Hepatocyte (in vitro differentiated cells): Measurements from ENCODE around the gene SNX17. TPM values are rescaled to one million over a fixed set of nuclear protein-coding genes. Genes with fewer than 3 reads are reported as not detected.

Experiments used
- DNase-seq: peaks from one replicate; pipeline ENCODE4 v3.0.0-alpha.2; 2016; ENCODE audit warnings: low spot score
- H2AFZ ChIP-seq: fragments of 200-600 bp; sonication (generic); 2 replicates; pipeline ENCODE4 v1.6.0; 2016; ENCODE audit warnings: antibody characterized with exemption, mild to moderate bottlenecking
- H3K27ac ChIP-seq: fragments of 200-600 bp; sonication (generic); 2 replicates; pipeline ENCODE4 v1.5.1; 2016; ENCODE audit warnings: mild to moderate bottlenecking
- H3K27me3 ChIP-seq: fragments of 200-600 bp; sonication (generic); 2 replicates; pipeline ENCODE4 v1.6.1; 2016
- H3K36me3 ChIP-seq: fragments of 200-600 bp; sonication (generic); replicated peaks from 2 replicates; pipeline ENCODE4 v1.5.1; 2016; ENCODE audit warnings: low read depth; ENCODE audit not compliant: insufficient read depth
- H3K4me1 ChIP-seq: fragments of 200-600 bp; sonication (generic); 2 replicates; pipeline ENCODE4 v1.5.1; 2016; ENCODE audit warnings: mild to moderate bottlenecking, moderate library complexity; ENCODE audit not compliant: insufficient read depth
- H3K4me2 ChIP-seq: fragments of 200-600 bp; sonication (generic); 2 replicates; pipeline ENCODE4 v1.6.0; 2016
- H3K4me3 ChIP-seq: fragments of 200-600 bp; sonication (generic); 2 replicates; pipeline ENCODE4 v1.5.1; 2016; ENCODE audit warnings: mild to moderate bottlenecking
- H3K79me2 ChIP-seq: fragments of 200-600 bp; sonication (generic); 2 replicates; pipeline ENCODE4 v1.6.0; 2017; ENCODE audit warnings: mild to moderate bottlenecking
- H3K9me2 ChIP-seq: fragments of 200-600 bp; sonication (generic); replicated peaks from 2 replicates; pipeline ENCODE4 v1.6.0; 2017; ENCODE audit warnings: mild to moderate bottlenecking; ENCODE audit not compliant: insufficient read depth
- H3K9me3 ChIP-seq: fragments of 200-600 bp; sonication (generic); 2 replicates; pipeline ENCODE4 v1.5.1; 2016; ENCODE audit warnings: low read depth, mild to moderate bottlenecking
- H4K20me1 ChIP-seq: fragments of 200-600 bp; sonication (generic); 2 replicates; pipeline ENCODE4 v1.6.0; 2016; ENCODE audit warnings: mild to moderate bottlenecking; ENCODE audit not compliant: insufficient read depth, poor library complexity, severe bottlenecking
- CTCF ChIP-seq: fragments of 200-600 bp; sonication (generic); IDR thresholded peaks from 2 replicates; pipeline ENCODE4 v1.5.1; 2016; ENCODE audit warnings: antibody characterized with exemption, mild to moderate bottlenecking; ENCODE audit not compliant: poor library complexity
- EZH2 ChIP-seq: fragments of 200-600 bp; sonication (generic); IDR thresholded peaks from 2 replicates; pipeline ENCODE4 v1.6.1; 2016; ENCODE audit warnings: antibody characterized with exemption, mild to moderate bottlenecking, borderline replicate concordance
- EZH2phosphoT487 ChIP-seq: fragments of 200-600 bp; sonication (generic); IDR thresholded peaks from one replicate; pipeline ENCODE4 v1.6.1; 2018; ENCODE audit warnings: antibody characterized with exemption, mild to moderate bottlenecking, low read depth, moderate library complexity; ENCODE audit not compliant: unreplicated experiment, severe bottlenecking
- WGBS: methylation state at CpG from one replicate; pipeline ENCODE4 v1.1.6; 2016; ENCODE audit warnings: low lambda C conversion rate; ENCODE audit errors: missing lambda C conversion rate; 5-methylcytosine and 5-hydroxymethylcytosine counted together
- polyA plus RNA-seq: library from polyadenylated mRNA; unstranded; fragments of >200 nt; fragmentation: Nextera tagmentation; extraction: Ambion mirVana; gene quantifications from 2 replicates; pipeline ENCODE4 v1.2.1, GENCODE V29; 2016
- total RNA-seq: library from RNA; depleted of rRNA; stranded (reverse); fragments of >200 nt; gene quantifications from 2 replicates; pipeline ENCODE4 v1.2.3, GENCODE V29; 2014

Gene SNX17
- total and polyA plus RNA-seq, 2 experiments from 2014 or later, result 81.8 to 109 TPM

GRCh38 chr2:27412419-27413152 is 42.2 kb downstream of the SNX17 start:
- H3K4me3 ChIP-seq, result no peak overlapping the region
- H3K27me3 ChIP-seq, result no peaks in the 10 kb centered on the region
- H3K9me2 ChIP-seq, result no peaks in the 10 kb centered on the region
- no peaks in the 10 kb centered on the region for H3K36me3 ChIP-seq
- 83% methylated on average over 9 of the region's 9 CpGs for WGBS
- TF ChIP-seq EZH2 (no peak), EZH2phosphoT487 (no peak), CTCF (no peak)
- DNase-seq, result no peak
- no peak overlapping the region for H3K27ac ChIP-seq
- H3K4me2 ChIP-seq, result no peak overlapping the region
- H3K79me2 ChIP-seq, result peaks cover 16% of the 10 kb centered on the region
- no peaks in the 10 kb centered on the region for H3K9me3 ChIP-seq
- H2AFZ ChIP-seq, result no peak overlapping the region
- H3K4me1 ChIP-seq, result peaks cover 3% of the 10 kb centered on the region
- no peaks in the 10 kb centered on the region for H4K20me1 ChIP-seq

GRCh38 chr2:27416151-27416550 is 45.7 kb downstream of the SNX17 start:
- TF ChIP-seq EZH2, result no peak
- no peak for TF ChIP-seq EZH2phosphoT487
- TF ChIP-seq CTCF, result no peak
- WGBS, result 93% methylated on average over 6 of the region's 6 CpGs
- no peak overlapping the region for H3K4me2 ChIP-seq
- no peak overlapping the region for H2AFZ ChIP-seq
- H3K27ac ChIP-seq, result no peak overlapping the region
- no peaks in the 10 kb centered on the region for H3K4me1 ChIP-seq
- DNase-seq, result no peak
- no peaks in the 10 kb centered on the region for H3K9me3 ChIP-seq
- no peaks in the 10 kb centered on the region for H3K9me2 ChIP-seq
- H3K4me3 ChIP-seq, result no peak overlapping the region
- H4K20me1 ChIP-seq, result no peaks in the 10 kb centered on the region
- no peaks in the 10 kb centered on the region for H3K36me3 ChIP-seq
- H3K27me3 ChIP-seq, result no peaks in the 10 kb centered on the region
- H3K79me2 ChIP-seq, result no peaks in the 10 kb centered on the region

GRCh38 chr2:27420996-27421395 is 50.6 kb downstream of the SNX17 start:
- DNase-seq, result no peak
- H4K20me1 ChIP-seq, result no peaks in the 10 kb centered on the region
- no peaks in the 10 kb centered on the region for H3K79me2 ChIP-seq
- H3K9me3 ChIP-seq, result no peaks in the 10 kb centered on the region
- no peak overlapping the region for H3K27ac ChIP-seq
- no peaks in the 10 kb centered on the region for H3K27me3 ChIP-seq
- H3K4me2 ChIP-seq, result no peak overlapping the region
- H3K9me2 ChIP-seq, result no peaks in the 10 kb centered on the region
- H2AFZ ChIP-seq, result no peak overlapping the region
- no peak overlapping the region for H3K4me3 ChIP-seq
- H3K36me3 ChIP-seq, result no peaks in the 10 kb centered on the region
- TF ChIP-seq CTCF, result no peak
- TF ChIP-seq EZH2, result no peak
- H3K4me1 ChIP-seq, result no peaks in the 10 kb centered on the region
